Tibial nerve (tissue), 3 donors: Measurements from ENCODE around the gene UBFD1.

ENCODE experiments used
- CTCF ChIP-seq, 5 experiments: fragments of 200-600 bp in 3 of 5; fragments of 450-650 bp in 2 of 5; sonication (generic) in 3 of 5; IDR thresholded peaks; one replicate each; pipeline ENCODE4 v1.5.1; 2016 to 2019; ENCODE audit warnings: antibody characterized with exemption in 5 of 5, mild to moderate bottlenecking in 3 of 5, moderate library complexity in 2 of 5
- POLR2A ChIP-seq, 2 donors: fragments of 450-650 bp; IDR thresholded peaks; one replicate each; pipeline ENCODE4 v1.6.1; 2017; ENCODE audit warnings: antibody characterized with exemption in 2 of 2, mild to moderate bottlenecking in 2 of 2, moderate library complexity in 2 of 2

DNA sequence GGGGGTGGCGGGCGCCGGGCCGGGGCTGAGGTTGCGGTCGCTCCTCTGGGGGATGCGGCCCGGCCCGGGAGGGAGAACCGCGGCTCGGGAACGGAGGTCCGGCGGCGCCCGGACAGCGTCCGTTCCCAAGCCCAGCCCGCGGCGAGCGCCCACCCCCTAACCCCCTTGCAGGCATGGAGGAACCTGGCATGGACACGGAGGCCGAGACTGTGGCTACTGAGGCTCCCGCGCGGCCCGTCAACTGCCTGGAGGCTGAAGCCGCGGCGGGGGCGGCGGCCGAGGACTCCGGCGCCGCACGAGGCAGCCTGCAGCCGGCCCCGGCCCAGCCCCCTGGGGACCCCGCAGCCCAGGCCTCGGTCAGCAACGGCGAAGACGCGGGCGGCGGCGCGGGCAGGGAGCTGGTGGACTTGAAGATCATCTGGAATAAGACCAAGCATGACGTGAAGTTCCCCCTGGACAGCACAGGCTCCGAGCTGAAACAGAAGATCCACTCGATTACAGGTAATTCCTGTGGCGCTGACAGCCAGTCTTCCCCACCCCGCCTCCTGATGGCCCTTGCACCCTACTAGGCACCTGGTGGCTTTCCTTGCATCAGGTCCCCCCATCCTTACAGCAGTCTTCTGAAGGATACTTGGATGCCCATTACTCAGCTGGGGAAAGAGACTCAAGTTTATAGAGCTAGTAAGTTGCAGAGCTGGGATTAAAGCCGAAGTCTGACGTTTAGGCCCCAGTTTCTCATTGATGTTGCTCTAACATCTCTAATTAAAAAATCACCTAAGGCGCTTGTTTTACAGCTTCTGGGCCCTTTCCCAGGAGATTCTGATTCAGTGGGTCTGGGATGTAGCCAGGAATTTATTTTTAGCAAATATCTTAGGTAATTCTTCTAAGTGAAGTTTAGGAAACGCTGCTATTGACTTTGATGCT is 514 bp downstream of the UBFD1 start:
- no peak for TF ChIP-seq POLR2A (IDR thresholded peaks at IDR 0.05)
- no peak for TF ChIP-seq CTCF (IDR thresholded peaks at IDR 0.05)
